ENCODE measurements around the gene GART.
"Not testable (repeated sequence)": the region's sequence is repeated elsewhere in the genome, so short reads cannot be mapped to it uniquely, and the experiment has no call there.

Gene GART

GRCh38 chr21:33541756-33542639 lies at the start of gene GART:
Gene GART (minus strand): TSS chr21:33542117. CDS start chr21:33539315, 2,802 bp downstream.
- peak; percentile 65 to 66 for DNase-seq (ENCODE audit: low read depth in 2 of 2)

GRCh38 chr21:33588485-33589335 lies 46.8 kb upstream of the GART start, which contains the start of gene DONSON:
Gene DONSON (minus strand): TSS chr21:33588684. CDS start chr21:33588641, 43 bp downstream.
- DNase-seq (ENCODE audit: low read depth in 2 of 2), result peak; percentile 66 to 70

GRCh38 chr21:33587792-33588484 lies 46.0 kb upstream of the GART start:
- DNase-seq (ENCODE audit: low read depth in 2 of 2), result no peak

- no peak for DNase-seq (ENCODE audit: low read depth in 2 of 2)
Observed at GRCh38 chr21:33586927-33587326, 45.0 kb upstream of the GART start.

- DNase-seq (ENCODE audit: low read depth in 2 of 2), result no peak
Observed at GRCh38 chr21:33584455-33584854, 42.5 kb upstream of the GART start.

GRCh38 chr21:33578959-33579542 lies 37.1 kb upstream of the GART start:
- DNase-seq (ENCODE audit: low read depth in 2 of 2), result no peak

GRCh38 chr21:33578214-33578613 lies 36.3 kb upstream of the GART start:
- DNase-seq (ENCODE audit: low read depth in 2 of 2), result no peak

GRCh38 chr21:33576741-33577141 lies 34.8 kb upstream of the GART start:
- DNase-seq (ENCODE audit: low read depth in 2 of 2), result not testable (repeated sequence)

GRCh38 chr21:33572350-33572749 lies 30.4 kb upstream of the GART start:
- no peak for DNase-seq (ENCODE audit: low read depth in 2 of 2)

- no peak for DNase-seq (ENCODE audit: low read depth in 2 of 2)
Observed at GRCh38 chr21:33569991-33570390, 28.1 kb upstream of the GART start.

GRCh38 chr21:33568448-33568847 lies 26.5 kb upstream of the GART start:
- DNase-seq (ENCODE audit: low read depth in 2 of 2), result no peak

- no peak for DNase-seq (ENCODE audit: low read depth in 2 of 2)
Observed at GRCh38 chr21:33567914-33568313, 26.0 kb upstream of the GART start.

- DNase-seq (ENCODE audit: low read depth in 2 of 2), result no peak
Observed at GRCh38 chr21:33566514-33566913, 24.6 kb upstream of the GART start.

- DNase-seq (ENCODE audit: low read depth in 2 of 2), result no peak
Observed at GRCh38 chr21:33562389-33562788, 20.5 kb upstream of the GART start.

- no peak for DNase-seq (ENCODE audit: low read depth in 2 of 2)
Observed at GRCh38 chr21:33561373-33561772, 19.5 kb upstream of the GART start.

GRCh38 chr21:33560965-33561364 lies 19.0 kb upstream of the GART start:
- DNase-seq (ENCODE audit: low read depth in 2 of 2), result no peak

GRCh38 chr21:33559813-33560212 lies 17.9 kb upstream of the GART start:
- DNase-seq (ENCODE audit: low read depth in 2 of 2), result no peak

- no peak for DNase-seq (ENCODE audit: low read depth in 2 of 2)
Observed at GRCh38 chr21:33558777-33559421, 17.0 kb upstream of the GART start.

- DNase-seq (ENCODE audit: low read depth in 2 of 2), result no peak
Observed at GRCh38 chr21:33557447-33557846, 15.5 kb upstream of the GART start.

- DNase-seq (ENCODE audit: low read depth in 2 of 2), result no peak
Observed at GRCh38 chr21:33554982-33555344, 13.0 kb upstream of the GART start.

Data from activated CD8-positive, alpha-beta memory T cell treated with anti-CD3 and anti-CD28 coated beads for 4 hours (primary cell).